ENCODE measurements around the gene PIK3AP1. TPM values are rescaled to one million over a fixed set of nuclear protein-coding genes. Genes with fewer than 3 reads are reported as not detected.

Gene PIK3AP1
- total and polyA plus RNA-seq, 2 of the 4 experiments (the other 2 are of a cell fraction): under 0.01 to 0.14 TPM

DNA sequence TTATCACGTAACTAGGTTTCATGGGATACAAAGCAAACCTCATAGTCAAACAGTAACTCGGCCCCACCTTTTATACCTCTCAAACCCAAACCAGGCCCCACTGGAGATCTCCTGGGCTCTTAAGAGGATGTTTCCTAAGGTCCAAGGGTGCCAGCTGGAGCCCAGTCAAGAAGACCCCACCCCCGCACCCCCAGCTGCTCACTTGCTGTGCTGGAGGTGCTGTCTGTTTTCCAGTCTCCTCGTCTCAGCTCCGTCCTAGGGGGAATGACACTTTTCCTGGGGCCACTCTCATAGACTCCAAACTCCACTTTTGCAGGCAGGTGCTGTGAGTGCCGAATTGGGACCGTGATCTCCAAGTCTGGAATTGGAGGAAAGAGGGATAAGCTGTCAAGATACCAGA lies 110.8 kb downstream of the PIK3AP1 start:
- Histone ChIP-seq H2BK20ac (ENCODE audit: low read depth, low read length) (no peak overlapping the region), H2BK5ac (ENCODE audit: low read depth, low read length, poor library complexity, severe bottlenecking) (no peak overlapping the region), H4K8ac (ENCODE audit: low read depth in 2 of 2, low read length in 2 of 2) (no peak overlapping the region), H3K36me3 (ENCODE audit: control insufficient read depth, insufficient read depth, low read length) (no peaks in the 10 kb centered on the region), H3K27me3 (ENCODE audit: control insufficient read depth, insufficient read depth, low read length) (peaks cover 19% of the 10 kb centered on the region), H3K18ac (ENCODE audit: low read depth, low read length) (no peak overlapping the region), H3K4me3 (ENCODE audit: insufficient read depth, low read depth, low read length) (no peak overlapping the region), H2AK5ac (ENCODE audit: low read depth, low read length) (no peak overlapping the region), H3K4me1 (ENCODE audit: control insufficient read depth, insufficient read depth, low read length) (no peaks in the 10 kb centered on the region), H4K20me1 (ENCODE audit: insufficient read depth, low read length) (no peaks in the 10 kb centered on the region), H3K9me3 (ENCODE audit: control insufficient read depth, insufficient read depth, low read length) (no peaks in the 10 kb centered on the region), H2AFZ (replicated peaks; ENCODE audit: low read length, poor library complexity) (no peak overlapping the region), H3K9ac (ENCODE audit: low read depth, low read length) (no peak overlapping the region), H3K14ac (replicated peaks; ENCODE audit: low read depth, low read length) (no peak overlapping the region), H3K27ac (ENCODE audit: insufficient read depth, low read length) (no peak overlapping the region), H4K91ac (ENCODE audit: insufficient read depth, low read depth, low read length) (no peak overlapping the region), H3K9me1 (ENCODE audit: insufficient read depth, low read length) (peaks cover 3% of the 10 kb centered on the region; the same call in 1 of the 2 replicates), H2BK15ac (ENCODE audit: low read depth, low read length) (no peak overlapping the region), H3K4ac (ENCODE audit: low read depth, low read length) (no peak overlapping the region), H3K79me1 (ENCODE audit: low read depth in 1 of 2, low read length in 2 of 2) (no peaks in the 10 kb centered on the region), H3K4me2 (ENCODE audit: low read depth, low read length) (no peak overlapping the region), H4K5ac (ENCODE audit: low read depth, low read length) (no peak overlapping the region), H3K56ac (ENCODE audit: extremely low read depth, insufficient read depth, low read length) (no peak overlapping the region), H3K23ac (ENCODE audit: low read depth, low read length) (no peak overlapping the region), H2AK9ac (replicated peaks; ENCODE audit: low read depth, low read length, poor library complexity) (no peak overlapping the region), H2BK120ac (ENCODE audit: low read depth, low read length) (no peak overlapping the region)
- WGBS, 2 experiments (ENCODE audit: extremely low coverage in 2 of 2, insufficient read length in 1 of 2): no CpG with 5 or more reads among the region's 7 CpGs
- ChIA-PET CTCF (no interaction called here), POLR2A (ENCODE audit: unreplicated experiment) (no interaction called here)
- dilution Hi-C loops (cut with HindIII; ENCODE audit: low sequenced_read_pairs, unreplicated experiment) (no loop called here), in situ Hi-C loops (cut with MboI; ENCODE audit: low sequenced_read_pairs) (no loop called here), intact Hi-C loops (cut with micrococcal nuclease) (no loop called here)
- TF ChIP-seq, protein P1, sequence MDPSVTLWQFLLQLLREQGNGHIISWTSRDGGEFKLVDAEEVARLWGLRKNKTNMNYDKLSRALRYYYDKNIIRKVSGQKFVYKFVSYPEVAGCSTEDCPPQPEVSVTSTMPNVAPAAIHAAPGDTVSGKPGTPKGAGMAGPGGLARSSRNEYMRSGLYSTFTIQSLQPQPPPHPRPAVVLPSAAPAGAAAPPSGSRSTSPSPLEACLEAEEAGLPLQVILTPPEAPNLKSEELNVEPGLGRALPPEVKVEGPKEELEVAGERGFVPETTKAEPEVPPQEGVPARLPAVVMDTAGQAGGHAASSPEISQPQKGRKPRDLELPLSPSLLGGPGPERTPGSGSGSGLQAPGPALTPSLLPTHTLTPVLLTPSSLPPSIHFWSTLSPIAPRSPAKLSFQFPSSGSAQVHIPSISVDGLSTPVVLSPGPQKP (IDR thresholded peaks at IDR 0.05; ENCODE audit: borderline replicate concordance, low read depth, low read length): no peak
- no peak for TF ChIP-seq POLR2A (IDR thresholded peaks at IDR 0.05; ENCODE audit: low read depth, low read length)
- no peak for TF ChIP-seq MAFK (IDR thresholded peaks at IDR 0.05; ENCODE audit: low read depth, low read length)
- TF ChIP-seq, protein P2, sequence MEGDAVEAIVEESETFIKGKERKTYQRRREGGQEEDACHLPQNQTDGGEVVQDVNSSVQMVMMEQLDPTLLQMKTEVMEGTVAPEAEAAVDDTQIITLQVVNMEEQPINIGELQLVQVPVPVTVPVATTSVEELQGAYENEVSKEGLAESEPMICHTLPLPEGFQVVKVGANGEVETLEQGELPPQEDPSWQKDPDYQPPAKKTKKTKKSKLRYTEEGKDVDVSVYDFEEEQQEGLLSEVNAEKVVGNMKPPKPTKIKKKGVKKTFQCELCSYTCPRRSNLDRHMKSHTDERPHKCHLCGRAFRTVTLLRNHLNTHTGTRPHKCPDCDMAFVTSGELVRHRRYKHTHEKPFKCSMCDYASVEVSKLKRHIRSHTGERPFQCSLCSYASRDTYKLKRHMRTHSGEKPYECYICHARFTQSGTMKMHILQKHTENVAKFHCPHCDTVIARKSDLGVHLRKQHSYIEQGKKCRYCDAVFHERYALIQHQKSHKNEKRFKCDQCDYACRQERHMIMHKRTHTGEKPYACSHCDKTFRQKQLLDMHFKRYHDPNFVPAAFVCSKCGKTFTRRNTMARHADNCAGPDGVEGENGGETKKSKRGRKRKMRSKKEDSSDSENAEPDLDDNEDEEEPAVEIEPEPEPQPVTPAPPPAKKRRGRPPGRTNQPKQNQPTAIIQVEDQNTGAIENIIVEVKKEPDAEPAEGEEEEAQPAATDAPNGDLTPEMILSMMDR (conservative IDR thresholded peaks at IDR 0.05; ENCODE audit: low read depth, low read length): no peak
- TF ChIP-seq MAZ (IDR thresholded peaks at IDR 0.05; ENCODE audit: borderline replicate concordance, low read depth, low read length): no peak
- no peak for TF ChIP-seq RAD21 (IDR thresholded peaks at IDR 0.05; ENCODE audit: low read length)
- TF ChIP-seq FOS (IDR thresholded peaks at IDR 0.05; ENCODE audit: low read depth, low read length): no peak
- no peak for TF ChIP-seq RCOR1 (IDR thresholded peaks at IDR 0.05; ENCODE audit: insufficient replicate concordance, low read length)
- no peak for TF ChIP-seq RFX5 (IDR thresholded peaks at IDR 0.05; ENCODE audit: low read depth, low read length)
- no peak for TF ChIP-seq BHLHE40 (IDR thresholded peaks at IDR 0.05; ENCODE audit: low read depth, low read length)
- TF ChIP-seq, protein P3, sequence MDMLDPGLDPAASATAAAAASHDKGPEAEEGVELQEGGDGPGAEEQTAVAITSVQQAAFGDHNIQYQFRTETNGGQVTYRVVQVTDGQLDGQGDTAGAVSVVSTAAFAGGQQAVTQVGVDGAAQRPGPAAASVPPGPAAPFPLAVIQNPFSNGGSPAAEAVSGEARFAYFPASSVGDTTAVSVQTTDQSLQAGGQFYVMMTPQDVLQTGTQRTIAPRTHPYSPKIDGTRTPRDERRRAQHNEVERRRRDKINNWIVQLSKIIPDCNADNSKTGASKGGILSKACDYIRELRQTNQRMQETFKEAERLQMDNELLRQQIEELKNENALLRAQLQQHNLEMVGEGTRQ (IDR thresholded peaks at IDR 0.05; ENCODE audit: low read depth, low read length): no peak
- no peak for TF ChIP-seq MXI1 (IDR thresholded peaks at IDR 0.05; ENCODE audit: borderline replicate concordance, low read depth, low read length)
- TF ChIP-seq CHD1 (IDR thresholded peaks at IDR 0.05; ENCODE audit: low read depth, low read length): no peak
- no peak for TF ChIP-seq SMC3 (IDR thresholded peaks at IDR 0.05; ENCODE audit: low read depth, low read length)
- TF ChIP-seq CEBPB (IDR thresholded peaks at IDR 0.05; ENCODE audit: low read depth, low read length): no peak
- DNase-seq: no peak
- no TSS peak for BruUV-seq (replicated peaks)
- ATAC-seq (ENCODE audit: low read depth): no peak
